GM18907 (cell line): ENCODE measurements around the gene OLFML2A.
"Not testable (repeated sequence)": the region's sequence is repeated elsewhere in the genome, so short reads cannot be mapped to it uniquely, and the experiment has no call there.

Source experiments
- ATAC-seq: cut with Tn5 transposase; IDR thresholded peaks from one replicate; pipeline ENCODE4 v1.9.1; 2021; ENCODE audit warnings: mild to moderate bottlenecking, moderate library complexity; ENCODE audit not compliant: unreplicated experiment

OLFML2A gene

DNA sequence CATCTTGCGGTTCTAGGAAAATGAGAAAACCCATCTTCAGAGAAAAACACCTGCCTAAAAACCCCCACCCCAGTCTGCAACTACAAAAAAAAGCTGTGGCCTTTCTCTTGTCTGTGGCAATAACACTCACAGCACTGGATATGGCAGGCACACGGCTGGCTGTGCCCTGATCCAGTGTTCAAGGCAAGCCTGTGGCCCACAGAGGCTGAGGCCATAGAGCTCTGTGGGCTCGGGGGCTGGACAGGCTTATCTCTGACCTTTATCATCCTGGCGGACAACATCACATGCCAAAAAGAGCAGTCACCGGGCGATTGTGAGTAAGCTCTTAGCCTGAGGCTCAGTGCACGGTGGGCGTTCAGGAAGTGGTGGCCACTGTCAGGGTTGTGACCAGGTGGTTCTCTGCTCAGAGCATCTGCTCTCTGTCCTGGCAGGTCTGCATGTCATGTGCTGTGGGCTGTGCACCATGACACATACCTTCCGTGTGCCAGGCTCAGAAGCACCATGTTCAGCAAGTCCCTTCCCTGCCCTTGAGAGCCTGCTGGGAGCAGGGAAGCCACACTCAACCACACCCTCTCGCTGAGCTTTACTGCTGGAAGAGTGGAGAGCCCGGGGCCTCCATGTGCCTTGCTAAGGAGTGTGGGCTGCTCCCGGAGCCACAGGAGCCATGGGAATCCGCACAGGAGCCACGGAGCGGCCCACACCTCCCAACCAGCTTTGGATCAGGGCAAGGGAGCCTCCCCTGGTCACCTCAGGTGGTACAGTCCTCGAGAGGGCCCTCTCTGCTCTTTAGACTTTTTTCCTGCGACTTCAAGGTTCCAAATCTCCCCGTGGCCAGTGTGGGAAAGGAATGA, 41.7 kb downstream of the OLFML2A start:
- ATAC-seq: no peak

DNA sequence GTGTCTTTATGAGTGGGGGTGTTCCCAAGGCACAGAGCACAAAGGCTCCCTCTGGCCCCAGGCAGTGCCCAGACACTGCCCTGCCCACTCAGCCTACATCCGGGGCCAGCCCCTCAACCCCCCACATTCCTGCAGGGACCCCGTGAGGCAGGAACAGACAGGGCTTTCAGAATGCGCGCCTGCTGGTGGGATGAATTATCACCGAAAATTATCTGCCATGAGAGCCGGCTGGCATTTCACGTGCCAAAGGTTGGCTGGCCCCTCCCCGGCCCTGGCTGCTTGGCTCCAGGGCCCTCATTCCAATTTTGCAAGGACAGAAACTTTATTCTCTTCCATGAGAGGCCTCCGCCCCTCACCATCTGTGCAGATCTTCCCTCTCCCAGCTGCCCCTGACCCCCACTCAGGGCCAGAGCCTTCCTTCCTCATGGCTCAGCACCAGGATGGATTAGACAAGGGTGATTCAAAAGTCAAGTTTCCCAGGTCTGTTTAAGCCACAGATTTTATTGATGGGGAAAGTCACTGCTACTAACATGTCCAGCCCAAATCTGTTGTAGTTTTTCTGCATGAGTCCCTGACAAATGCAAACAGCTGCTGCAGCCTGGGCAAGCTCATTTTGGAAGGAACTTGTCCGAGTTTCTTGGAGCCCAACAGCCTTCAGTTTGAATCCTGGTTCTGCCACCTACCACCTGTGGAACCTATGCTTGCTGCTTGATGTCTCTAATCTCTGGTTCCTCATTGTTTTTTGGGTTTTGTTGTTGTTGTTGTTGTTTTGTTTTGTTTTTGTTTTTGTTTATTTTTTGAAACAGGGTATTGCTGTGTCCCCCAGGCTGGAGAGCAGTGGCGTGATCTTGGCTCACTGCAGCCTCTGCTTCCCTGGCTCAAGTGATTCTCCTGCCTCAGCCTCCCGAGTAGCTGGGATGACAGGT, 44.0 kb downstream of the OLFML2A start:
- ATAC-seq: no peak

DNA sequence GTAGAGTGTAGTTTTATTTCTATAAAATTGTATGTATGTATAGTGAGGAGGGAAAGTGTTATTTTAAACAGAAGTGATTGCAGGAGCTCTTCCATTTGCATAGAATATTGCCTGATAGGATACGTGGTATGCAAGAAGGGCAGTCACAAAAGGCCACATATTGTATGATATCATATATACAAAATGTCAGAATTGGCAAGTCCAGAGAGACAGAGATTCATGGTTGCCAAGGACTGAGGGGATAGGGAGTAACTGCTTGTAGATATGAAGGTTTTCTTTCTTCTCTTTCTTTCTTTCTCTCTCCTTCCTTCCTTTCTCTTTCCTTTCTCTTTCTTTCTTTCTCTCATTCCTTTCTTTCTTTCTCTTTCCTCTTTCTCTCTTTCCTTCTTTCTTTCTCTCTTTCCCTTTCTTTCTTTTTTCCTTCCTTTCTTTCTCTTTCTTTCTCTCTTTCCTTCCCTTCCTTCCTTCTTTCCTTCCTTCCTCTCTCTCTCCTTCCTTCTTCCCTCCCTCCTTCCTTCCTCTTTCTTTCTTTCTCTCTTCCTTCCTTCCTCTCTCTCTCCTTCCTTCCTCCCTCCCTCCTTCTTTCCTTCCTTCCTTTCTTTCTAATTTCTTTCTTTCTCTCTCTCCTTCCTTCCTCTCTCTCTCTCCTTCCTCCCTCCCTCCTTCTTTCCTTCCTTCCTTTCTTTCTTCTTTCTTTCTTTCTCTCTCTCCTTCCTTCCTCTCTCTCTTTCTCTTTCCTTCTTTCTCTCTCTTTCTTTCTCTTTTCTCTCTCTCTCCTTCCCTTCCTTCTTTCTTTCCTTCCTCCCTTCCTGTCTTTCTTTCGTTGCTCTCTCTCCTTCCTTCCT, 51.8 kb downstream of the OLFML2A start:
- ATAC-seq: no peak

DNA sequence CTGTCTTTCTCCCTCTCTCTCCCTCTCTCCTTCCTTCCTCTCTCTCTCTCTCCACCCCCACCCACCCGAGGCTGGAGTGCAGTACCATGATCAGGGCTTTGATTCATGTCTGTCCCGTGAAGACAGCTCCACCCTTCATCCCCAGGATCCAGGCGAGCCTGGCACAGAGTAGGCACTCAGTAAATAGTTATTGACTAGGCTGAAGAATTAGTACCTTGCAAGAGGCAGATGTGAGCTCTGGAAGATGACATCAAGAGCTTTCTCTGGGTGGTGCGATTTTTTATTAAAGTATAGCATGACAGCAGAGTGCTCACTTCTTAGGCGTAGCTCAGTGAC, 52.4 kb downstream of the OLFML2A start:
- ATAC-seq: no peak

DNA sequence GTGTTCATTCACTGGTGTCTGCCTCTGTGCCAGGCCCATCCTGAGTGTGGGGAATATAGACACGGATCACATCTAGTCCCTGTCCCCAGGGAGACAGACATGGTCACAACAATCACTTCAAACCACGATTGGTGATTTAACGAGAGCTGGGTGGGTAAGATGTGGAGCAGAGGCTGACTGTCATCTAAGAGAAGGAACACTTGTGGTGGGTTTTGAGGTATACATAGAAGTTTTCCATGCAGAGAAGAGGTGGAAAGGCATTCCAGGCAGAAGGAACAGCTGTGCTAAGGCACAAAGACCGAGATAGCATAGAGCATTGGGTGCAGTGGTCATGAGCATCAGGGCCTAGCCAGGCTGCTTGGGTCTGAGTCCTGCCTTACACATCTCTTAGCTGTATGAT, 53.7 kb downstream of the OLFML2A start:
- ATAC-seq: no peak

DNA sequence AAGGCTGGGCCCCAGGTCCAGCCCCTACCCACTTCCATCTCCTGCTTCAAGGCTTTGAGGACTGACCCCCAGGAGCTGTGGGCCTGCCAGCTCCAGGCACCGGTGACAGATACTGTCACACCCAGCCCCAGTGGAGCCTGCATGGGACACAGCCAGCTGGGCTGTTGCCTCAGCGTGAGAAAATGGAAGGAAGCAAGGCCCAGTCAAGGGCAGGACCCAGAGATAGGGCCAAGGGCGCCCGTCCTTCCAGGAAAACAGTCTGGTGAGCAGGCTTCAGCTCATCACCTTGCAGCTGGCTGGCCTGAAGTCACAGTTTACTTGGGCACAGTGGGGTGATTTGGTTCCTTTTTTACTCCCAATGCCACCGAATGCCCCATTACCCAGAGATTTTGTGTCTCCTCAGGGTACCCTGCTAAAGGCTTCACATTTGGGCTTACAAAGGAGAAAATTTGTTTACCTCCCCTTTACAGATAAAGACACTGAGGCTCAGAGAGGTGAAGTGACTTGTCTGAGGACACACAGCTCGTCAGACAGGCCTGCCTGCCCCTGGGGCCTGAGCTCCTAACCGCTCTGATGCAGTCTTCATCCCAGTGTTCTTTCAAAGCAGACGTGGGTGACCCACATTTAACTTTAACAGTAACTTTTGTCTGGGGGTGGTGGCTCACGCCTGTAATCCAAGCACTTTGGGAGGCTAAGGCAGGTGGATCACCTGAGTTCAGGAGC, 54.9 kb downstream of the OLFML2A start:
- no peak for ATAC-seq

DNA sequence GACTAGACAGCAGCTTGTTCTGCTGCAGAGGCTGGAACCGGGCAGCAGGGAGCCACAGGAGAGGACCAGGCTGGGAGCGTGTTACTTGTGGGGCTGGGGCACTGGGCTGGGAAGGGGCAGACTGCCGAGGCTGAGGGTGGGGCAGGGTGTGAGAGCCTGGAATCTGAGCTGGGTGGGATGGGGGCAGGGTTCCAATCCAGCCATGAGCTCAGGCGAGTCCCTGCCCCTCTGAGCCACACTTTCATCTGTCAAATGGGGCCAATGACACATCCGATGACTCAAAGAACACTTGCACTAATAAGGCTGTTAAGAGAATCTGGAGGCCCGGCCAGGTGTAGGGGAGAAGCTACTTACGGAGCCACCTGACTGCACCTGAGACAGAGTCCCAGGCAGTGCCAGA, 57.7 kb downstream of the OLFML2A start:
- no peak for ATAC-seq

DNA sequence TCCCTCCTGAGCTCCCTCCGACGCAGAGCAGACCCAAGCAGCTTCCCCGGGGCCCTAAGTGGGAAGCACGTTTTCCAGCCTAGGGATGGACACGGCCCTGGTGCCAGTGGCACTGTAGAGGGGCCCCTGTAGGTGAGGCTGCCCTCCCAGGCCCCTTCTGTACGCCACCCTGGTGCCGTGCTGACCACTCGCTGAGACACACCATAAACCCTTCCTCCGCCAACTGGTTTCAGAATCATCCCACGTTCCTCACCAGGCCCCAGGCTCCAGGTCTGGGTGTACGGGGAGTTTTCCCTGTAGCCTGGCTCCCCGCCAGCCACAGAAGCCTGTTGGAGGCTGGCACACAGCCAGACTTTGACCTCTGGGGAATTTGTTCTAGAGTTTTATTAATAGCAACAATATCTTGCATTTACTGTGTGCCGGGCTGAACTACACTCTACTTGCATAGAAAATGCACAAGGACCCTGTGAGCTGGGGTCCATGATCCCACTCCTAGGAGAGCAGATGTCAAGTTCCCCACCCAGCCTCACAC, 58.2 kb downstream of the OLFML2A start:
- ATAC-seq: no peak

DNA sequence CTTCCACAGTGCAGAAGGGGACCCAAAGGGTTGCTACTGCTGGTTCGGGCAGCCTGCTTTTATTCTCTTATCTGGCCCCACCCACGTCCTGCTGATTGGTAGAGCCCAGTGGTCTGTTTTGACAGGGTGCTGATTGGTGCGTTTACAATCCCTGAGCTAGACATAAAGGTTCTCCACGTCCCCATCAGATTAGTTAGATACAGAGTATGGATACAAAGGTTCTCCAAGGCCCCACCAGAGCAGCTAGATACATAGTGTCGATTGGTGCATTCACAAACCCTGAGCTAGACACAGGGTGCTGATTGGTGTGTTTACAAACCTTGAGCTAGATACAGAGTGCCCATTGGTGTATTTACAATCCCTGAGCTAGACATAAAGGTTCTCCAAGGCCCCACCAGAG, 61.2 kb downstream of the OLFML2A start:
- ATAC-seq: not testable (repeated sequence)

DNA sequence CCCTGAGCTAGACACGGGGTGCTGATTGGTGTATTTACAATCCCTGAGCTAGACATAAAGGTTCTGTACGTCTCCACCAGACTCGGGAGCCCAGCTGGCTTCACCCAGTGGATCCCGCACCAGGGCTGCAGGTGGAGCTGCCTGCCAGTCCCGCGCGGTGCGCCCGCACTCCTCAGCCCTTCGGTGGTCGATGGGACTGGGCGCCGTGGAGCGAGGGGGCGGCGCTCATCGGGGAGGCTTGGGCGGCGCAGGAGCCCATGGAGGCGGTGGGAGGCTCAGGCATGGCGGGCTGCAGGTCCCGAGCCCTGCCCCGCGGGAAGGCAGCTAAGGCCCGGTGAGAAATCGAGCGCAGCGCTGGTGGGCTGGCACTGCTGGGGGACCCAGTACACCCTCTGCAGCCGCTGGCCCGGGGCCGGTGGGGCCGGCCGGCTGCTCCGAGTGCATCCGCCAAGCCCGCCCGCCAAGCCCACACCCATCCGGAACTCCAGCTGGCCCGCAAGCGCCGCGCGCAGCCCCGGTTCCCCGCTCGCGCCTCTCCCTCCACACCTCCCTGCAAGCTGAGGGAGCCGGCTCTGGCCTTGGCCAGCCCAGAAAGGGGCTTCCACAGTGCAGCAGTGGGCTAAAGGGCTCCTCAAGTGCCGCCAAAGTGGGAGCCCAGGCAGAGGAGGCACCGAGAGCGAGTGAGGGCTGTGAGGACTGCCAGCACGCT, 61.8 kb downstream of the OLFML2A start:
- not testable (repeated sequence) for ATAC-seq

DNA sequence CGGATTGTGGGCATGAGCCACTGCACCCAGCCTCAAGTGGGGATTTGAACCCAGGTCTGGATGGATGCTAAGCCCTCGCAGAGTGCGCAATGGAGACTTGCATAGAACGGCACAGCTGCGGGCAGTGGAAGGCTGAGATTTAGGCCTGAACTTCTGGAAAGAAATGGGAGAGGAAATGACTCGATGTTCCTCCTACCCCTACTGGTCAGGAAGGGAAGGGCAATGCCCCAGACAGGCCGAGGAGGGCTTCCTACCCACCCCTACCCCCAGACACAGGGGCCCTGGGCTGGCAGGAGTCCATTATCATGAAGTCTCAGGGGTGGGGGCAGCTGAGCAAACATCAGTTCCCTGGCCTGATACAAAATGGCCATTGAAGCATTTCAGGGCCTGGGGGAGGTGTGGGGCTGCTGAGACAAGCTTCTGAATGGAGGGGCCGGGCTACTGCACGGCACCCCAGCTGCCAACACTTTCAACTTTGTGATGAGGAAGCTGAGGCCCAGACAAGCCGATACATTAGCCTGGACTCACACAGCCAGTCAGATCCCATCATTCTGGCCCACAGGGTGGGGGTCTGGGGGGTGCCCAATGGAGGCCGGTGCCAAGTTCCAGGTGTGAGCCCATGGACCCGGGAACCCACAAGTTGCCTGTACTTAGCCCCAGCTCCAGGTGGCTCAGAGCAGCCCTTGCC, 62.8 kb downstream of the OLFML2A start:
- ATAC-seq: no peak

DNA sequence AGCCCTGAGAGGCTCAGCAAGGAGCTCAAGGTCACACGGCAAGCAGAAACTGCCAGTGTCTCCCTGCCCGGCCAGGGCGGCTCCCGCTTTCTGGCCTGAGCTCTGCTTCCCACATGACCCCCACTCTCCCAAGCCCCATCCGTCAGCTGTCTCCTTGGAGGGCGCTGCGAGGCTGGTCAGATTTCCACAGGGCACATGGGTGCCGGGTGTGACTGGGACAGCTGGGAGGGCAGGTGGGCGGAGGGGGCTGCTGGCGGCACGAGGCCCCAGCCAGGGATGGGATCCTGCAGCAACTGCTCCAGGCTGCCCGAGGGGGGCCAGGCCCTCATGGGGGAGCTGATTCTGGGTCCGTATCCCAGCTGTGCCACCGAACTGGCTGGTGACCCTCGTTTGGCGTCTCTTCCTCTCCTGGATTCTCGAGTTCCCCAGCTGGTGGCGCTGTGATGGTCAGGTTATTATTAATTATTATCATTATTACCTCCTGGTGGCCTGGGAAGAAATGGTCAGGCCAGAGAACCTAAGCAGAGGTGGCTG, 63.4 kb downstream of the OLFML2A start:
- ATAC-seq: no peak

DNA sequence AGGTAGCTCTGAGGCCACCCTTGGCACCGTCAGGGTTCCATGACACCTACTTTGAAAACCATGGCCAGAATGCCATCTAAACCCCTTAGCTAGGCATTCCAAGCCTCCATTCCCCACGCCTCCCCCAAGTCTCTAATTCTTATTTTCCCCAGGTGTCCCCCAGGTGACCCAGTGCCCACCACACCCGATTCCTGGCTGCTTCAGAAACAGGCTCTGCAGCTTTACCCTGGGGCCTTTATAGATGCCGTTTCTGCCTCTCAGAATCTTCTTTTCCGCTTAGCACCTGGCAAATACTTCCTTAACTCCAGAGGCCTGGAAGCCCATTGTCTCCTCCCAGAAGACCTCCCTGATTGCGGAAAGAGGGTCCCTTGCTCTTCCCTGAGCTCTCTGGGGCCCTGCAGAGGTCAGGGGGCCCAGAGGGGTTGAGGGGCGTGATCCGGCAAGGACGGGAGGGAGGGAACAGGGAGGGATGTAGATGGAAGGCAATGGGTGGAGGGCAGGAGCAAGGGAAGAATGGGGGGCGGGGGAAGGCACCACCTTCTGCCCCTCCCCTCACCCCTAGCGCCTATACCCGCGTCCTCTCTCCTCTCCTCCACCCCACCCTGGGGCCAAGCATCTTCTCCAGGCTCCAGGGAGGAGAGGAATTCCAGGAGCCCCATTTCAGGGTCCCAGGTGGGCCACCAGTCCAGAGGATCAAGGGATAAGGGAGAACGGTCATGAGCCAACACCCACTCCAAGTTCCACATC, 64.3 kb downstream of the OLFML2A start:
- no peak for ATAC-seq

DNA sequence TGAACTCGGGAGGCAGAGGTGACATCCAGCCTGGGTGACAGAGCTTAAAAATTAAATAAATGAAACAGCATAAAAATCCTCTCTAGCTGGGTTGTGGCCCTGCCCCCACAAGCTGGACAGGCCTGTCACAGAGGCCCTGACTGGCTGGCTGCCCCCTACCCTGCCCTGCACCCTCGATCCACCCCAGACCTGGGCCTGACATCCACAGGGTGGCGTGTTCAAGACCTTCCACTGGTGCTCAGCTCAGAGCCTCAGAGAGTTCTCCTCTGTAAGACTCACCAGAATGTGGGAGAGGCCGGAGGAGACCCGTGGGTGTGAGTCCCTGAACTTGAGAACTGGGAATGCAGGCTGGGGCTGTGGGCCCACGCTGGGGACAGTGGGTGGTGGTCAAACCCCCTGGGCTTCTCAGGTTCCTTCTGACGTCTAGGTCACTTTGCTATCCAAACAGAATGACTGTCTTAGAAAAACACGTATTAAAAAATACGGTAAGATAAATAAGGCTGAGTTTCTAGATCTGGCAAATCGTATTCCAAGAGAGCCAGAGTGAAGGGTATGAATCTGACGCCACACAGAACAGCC, 66.6 kb downstream of the OLFML2A start:
- no peak for ATAC-seq

DNA sequence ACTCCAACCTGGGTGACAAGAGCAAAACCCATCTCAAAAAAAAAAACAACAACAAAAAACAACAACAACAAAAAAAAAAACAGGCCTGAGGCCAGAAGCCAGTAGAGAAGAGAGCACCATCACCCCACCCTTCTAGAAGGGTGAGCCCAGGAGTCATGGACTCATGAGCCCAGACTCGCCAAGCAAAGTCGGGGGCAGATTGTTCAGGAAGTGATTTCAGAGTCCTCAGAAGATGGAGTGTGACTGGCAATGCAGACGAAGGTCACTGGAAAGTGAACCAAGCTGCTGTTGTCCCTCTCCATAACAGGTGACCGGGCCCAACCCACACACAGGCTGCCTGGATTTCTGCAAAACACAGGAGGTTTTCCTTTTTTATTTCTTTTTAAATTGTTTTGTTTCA, 67.4 kb downstream of the OLFML2A start:
- ATAC-seq: no peak

DNA sequence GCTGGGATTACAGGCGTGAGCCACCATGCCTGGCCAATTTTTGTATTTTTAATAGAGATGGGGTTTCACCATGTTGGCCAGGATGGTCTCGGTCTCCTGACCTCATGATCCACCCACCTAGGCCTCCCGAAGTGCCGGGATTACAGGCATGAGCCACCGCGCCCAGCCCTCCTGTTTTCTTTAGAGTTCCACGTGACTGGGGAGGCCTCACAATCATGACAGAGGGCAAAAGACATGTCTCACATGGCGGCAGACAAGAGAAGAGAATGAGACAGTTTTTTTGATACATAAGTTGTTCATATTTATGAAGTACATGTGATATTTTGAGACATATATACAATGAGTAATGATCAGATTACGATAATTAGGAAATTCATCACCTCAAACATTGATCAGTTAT, 69.5 kb downstream of the OLFML2A start:
- not testable (repeated sequence) for ATAC-seq

DNA sequence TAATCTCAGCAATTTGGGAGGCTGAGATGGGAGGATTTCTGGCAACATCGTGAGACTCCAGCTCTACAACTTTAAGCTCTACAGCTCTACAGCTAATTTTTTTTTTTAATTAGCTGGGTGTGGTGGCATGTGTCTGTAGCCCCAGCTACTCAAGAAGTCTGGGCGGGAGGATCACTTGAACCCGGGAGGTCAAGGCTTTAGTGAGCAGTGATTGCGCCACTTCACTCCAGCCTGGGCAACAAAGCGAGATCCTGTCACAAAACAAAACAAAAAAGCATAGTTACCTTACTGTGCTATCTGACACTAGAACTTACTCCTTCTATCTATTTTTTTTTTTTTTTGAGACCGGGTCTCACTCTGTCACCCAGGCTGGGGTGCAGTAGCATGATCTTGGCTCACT, 70.0 kb downstream of the OLFML2A start:
- no peak for ATAC-seq

DNA sequence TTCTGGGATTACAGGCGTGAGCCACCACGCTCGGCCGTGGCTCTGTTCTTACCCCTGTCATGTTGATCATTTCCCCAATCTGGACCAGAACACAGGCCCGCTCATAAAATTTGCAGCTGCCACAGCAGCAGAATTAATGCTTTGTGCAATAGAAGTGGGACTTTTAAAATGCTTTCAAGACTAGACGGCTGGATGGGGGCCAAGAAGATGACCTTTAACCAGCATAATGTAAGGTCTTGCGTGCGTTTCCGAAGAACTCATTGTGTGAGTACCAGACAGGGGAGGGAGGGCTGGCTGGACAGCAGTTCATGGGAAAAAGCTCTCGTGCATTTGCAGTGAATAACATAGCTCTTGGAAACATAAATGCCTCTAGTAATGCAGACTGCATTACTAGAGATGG, 72.9 kb downstream of the OLFML2A start:
- no peak for ATAC-seq
